Choroid plexus epithelial cell (primary cell): ENCODE measurements around the gene UBE2F.
"Not testable (repeated sequence)": the region's sequence is repeated elsewhere in the genome, so short reads cannot be mapped to it uniquely, and the experiment has no call there.

Experiments
- DNase-seq: peaks from one replicate; pipeline ENCODE4 v3.0.0-alpha.2; 2010; ENCODE audit warnings: low read depth
- H3K4me3 ChIP-seq: 2 replicates; pipeline ENCODE4 v1.5.1; 2011; ENCODE audit warnings: low read depth, mild to moderate bottlenecking, control low read depth, low read length, moderate library complexity
- TF ChIP-seq, protein P1 (sequence below): conservative IDR thresholded peaks from 2 replicates; pipeline ENCODE4 v1.5.1; 2011; ENCODE audit warnings: low read depth, mild to moderate bottlenecking, control low read depth, inconsistent platforms, low read length, moderate library complexity

The UBE2F gene

DNA sequence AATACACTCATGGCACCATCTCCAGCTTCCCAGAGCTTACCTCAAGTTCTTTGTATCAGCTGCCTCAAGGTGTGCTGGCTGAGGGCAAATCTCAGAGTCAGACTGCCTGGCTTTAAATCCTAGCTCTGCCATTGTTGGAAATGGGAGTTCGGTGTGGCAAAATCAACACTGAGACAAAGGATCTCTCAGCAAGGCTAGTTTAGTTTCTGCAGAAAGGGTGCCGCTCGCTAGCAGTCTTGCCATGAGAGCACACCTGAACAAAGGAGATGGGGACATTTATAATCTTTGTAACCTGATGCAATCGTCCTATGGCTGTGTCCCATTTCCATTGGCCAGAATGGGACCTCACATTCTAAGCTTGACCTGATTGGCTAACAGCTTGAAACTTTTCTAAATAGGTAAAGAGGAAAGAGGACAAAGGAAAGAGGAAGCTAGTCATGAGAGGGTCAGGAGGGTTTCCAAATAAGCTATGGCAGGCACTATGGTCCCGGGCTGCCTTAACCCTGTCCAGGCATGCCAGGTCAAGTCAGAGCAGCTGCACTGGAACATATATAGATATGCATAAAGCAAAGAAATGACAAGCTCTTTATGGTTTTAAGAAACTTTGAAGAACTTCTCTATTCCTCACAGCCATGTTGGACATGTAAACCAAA lies 4.3 kb upstream of the UBE2F start:
- no peak overlapping the region for H3K4me3 ChIP-seq
- DNase-seq: no peak
- TF ChIP-seq, protein P1, sequence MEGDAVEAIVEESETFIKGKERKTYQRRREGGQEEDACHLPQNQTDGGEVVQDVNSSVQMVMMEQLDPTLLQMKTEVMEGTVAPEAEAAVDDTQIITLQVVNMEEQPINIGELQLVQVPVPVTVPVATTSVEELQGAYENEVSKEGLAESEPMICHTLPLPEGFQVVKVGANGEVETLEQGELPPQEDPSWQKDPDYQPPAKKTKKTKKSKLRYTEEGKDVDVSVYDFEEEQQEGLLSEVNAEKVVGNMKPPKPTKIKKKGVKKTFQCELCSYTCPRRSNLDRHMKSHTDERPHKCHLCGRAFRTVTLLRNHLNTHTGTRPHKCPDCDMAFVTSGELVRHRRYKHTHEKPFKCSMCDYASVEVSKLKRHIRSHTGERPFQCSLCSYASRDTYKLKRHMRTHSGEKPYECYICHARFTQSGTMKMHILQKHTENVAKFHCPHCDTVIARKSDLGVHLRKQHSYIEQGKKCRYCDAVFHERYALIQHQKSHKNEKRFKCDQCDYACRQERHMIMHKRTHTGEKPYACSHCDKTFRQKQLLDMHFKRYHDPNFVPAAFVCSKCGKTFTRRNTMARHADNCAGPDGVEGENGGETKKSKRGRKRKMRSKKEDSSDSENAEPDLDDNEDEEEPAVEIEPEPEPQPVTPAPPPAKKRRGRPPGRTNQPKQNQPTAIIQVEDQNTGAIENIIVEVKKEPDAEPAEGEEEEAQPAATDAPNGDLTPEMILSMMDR: no peak

DNA sequence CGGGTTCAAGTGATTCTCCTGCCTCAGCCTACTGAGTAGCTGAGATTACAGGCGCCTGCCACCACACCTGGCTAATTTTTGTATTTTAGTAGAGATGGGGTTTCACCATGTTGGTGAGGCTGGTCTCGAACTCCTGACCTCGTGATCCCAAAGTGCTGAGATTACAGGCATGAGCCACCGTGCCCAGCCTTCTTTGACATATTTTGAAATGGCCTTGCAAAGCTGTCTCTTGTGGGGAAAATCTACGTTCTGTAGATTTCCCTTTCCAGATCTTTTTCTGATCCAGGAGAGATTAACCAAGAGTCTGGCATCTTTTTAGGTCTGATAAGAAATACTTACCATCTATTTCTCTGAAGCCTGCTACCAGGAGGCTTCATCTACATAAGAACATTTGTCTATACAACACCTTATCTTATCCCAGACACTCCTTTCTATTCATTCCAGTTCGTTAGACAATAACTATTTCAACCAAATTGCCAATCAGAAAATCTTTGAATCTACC lies 3.3 kb upstream of the UBE2F start:
- DNase-seq, H3K4me3 ChIP-seq: not testable (repeated sequence)

DNA sequence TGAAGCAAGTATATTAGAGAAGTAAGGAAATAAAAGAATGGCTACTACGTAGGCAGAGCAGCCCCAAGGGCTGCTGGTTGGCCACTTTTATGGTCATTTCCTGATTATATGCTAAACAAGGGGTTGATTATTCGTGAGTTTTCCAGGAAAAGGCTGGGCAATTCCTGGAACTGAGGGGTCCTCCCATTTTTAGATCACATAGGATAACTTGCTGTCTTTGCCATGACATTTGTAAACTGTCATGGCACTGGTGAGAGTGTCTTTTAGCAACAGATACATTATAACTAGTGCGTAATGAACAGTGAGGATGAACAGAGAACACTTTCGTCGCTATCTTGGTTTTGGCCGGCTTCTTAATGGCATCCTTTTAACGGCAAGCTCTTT lies 2.6 kb upstream of the UBE2F start:
- H3K4me3 ChIP-seq: no peak overlapping the region
- TF ChIP-seq, protein P1: no peak
- no peak for DNase-seq

DNA sequence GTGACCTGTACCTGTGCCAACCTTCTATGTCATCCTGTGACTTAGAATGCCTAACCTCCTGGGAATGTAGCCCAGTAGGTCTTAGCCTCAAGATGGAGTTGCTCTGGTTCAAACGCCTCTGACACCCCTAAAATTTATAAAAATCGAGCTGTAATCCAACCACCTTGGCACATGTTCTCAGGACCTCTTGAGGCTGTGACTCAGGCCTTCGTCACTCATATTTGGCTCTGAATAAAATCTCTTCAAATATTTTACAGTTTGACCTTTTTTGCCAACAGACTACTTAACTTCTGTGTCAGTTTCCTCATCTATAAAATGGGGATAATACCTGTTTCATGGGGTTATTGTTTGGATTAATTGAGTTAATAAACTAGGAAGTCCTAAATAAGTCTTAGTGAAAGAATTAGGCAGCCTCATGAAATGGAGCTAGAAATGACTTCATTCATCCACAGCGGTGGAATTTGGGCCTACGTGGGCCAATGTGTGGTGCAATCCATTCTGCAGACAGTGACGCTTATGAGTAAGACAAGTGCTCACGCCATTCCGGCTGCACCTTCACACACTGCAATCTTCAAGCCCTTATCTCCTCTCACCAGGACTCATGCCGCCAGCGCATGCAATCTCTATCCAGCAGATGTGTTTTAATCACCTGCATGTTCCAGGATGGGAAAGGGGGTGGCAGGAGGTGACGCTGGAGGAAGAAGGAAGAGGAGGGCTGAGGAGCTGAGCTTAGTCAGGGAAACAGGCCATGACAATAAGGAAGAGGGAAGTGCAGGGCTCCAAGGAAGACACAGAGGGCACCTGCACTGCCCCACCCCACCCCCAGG lies 2.0 kb upstream of the UBE2F start:
- no peak overlapping the region for H3K4me3 ChIP-seq
- TF ChIP-seq, protein P1: no peak
- DNase-seq: peak; percentile 31

DNA sequence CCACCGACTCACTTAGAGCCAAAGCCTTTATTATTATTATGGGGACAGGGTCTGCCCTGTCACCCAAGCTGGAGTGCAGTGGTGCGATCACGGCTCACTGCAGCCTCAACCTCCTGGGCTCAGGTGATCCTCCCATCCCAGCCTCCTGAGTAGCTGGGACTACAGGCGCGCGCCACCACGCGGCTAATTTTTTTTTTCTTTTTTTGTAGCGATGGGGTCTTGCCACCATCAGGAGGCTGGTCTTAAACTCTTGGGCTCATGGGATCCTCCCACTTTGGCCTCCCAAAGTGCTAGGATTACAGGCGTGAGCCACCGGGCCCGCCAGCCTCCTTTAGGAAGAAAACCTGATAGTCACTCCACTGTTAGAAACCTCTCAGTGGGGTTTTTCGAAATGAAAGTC lies 970 bp upstream of the UBE2F start:
- DNase-seq: not testable (repeated sequence)
- H3K4me3 ChIP-seq: peak overlapping the region; percentile 87

DNA sequence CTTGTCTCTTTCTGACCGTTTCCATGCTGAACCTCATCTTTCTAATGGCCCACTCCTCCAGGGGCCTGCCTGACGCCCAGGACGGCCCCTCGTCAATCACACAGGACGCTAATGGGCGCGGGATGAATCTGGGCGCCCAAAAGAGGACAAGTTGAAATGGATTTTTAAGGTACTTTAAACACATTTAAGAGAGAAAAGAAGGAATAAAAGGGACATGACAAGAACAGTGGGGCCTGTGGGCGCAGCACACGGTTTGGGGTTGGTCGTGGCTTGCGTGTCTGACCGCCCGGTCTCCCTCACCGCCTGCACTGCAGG lies 607 bp upstream of the UBE2F start:
- no peak for DNase-seq
- H3K4me3 ChIP-seq: peak overlapping the region; percentile 87
- TF ChIP-seq, protein P1: no peak

DNA sequence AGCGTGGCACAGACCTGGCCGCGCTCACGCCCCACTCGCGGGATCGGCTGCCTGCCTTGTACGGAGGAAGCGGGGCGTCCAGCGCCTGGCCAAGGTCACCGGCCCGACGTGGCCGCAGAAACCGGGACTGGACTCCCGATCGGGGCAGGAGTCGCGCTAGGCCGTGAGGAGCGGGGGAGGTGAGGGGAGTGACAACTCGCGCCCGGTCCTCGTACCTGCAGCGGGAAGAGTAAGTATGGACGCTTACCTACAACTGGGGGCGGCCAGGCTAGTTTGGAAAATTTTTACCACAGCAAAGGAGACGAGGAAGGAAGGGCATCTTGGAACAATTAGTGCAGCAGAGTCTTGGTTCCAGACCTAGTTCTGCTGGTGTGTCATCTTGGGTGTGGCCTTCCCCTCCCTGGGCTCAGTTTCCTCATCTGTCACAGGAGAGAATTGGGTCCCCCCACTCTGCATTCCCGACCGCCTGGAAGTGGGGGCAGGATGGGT lies 693 bp downstream of the UBE2F start:
- TF ChIP-seq, protein P1: no peak
- peak overlapping the region; percentile 68 for H3K4me3 ChIP-seq
- DNase-seq: no peak
